Activated naive CD4-positive, alpha-beta T cell (primary cell): ENCODE measurements around the gene BIN1.
A peak's percentile ranks its signal among the peaks of the same experiment; 100 is the strongest.

Source experiments
- DNase-seq, 4 experiments: peaks; one replicate each; lab custom pipeline; 2025; lab: John Stamatoyannopoulos, UW

The BIN1 gene

GRCh38 chr2:127057371-127058245 is 49.3 kb downstream of the BIN1 start:
- no peak for DNase-seq

GRCh38 chr2:127056631-127057370 is 50.2 kb downstream of the BIN1 start:
- DNase-seq, result no peak

GRCh38 chr2:127056086-127056485 is 50.9 kb downstream of the BIN1 start:
- DNase-seq, result no peak

GRCh38 chr2:127055786-127056076 is 51.2 kb downstream of the BIN1 start:
- no peak for DNase-seq

GRCh38 chr2:127054996-127055785 is 51.8 kb downstream of the BIN1 start:
- DNase-seq, result no peak

GRCh38 chr2:127054604-127054930 is 52.4 kb downstream of the BIN1 start:
- no peak for DNase-seq

- DNase-seq, result no peak
Measured at GRCh38 chr2:127053731-127054603, 53.0 kb downstream of the BIN1 start.

- no peak for DNase-seq
Measured at GRCh38 chr2:127052771-127053691, 53.9 kb downstream of the BIN1 start.

GRCh38 chr2:127052057-127052770 is 54.7 kb downstream of the BIN1 start:
- DNase-seq, result no peak

GRCh38 chr2:127051116-127052056 is 55.6 kb downstream of the BIN1 start:
- no peak for DNase-seq

- DNase-seq, result no peak
Measured at GRCh38 chr2:127050803-127051115, 56.2 kb downstream of the BIN1 start.

- peak; percentile 20 to 50 (median 49) for DNase-seq
Measured at GRCh38 chr2:127049927-127050802, 56.8 kb downstream of the BIN1 start.

- DNase-seq, result no peak
Measured at GRCh38 chr2:127048969-127049897, 57.7 kb downstream of the BIN1 start.

GRCh38 chr2:127048618-127048935 is 58.4 kb downstream of the BIN1 start:
- DNase-seq, result no peak

- DNase-seq, result no peak
Measured at GRCh38 chr2:127047716-127048617, 59.0 kb downstream of the BIN1 start.

GRCh38 chr2:127047054-127047453 is 59.9 kb downstream of the BIN1 start:
- no peak for DNase-seq
